GM18858 (cell line): Measurements from ENCODE around the gene WFDC11.

Experiments
- ATAC-seq: cut with Tn5 transposase; IDR thresholded peaks from one replicate; pipeline ENCODE4 v1.9.1; 2021; ENCODE audit not compliant: unreplicated experiment

Gene WFDC11

GRCh38 chr20:45629496-45630100 lies 40.4 kb downstream of the WFDC11 start, which contains the start of gene WFDC10A:
Gene WFDC10A, plus strand, starts transcription at chr20:45629739. Its CDS starts 75 bp downstream, at chr20:45629814.
- ATAC-seq = no peak

DNA sequence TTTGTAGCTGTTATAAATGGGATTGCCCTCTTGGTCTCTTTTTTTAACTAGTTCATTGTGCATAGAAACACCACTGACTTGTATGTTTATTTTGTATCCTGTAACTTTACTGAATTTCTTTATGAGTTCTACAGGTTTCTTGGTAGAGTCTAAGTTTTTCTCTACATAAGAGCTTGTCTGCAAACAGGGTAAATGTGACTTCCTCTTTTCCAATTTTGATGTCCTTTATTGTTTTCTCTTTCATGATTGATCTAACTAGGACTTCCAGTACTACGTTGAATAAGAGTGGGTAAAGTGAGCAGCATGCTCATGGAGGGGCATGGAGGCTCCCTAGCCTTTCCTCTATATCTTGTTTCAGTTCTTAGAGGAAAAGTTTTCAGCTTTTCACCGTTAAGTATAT lies 43.5 kb downstream of the WFDC11 start:
- no peak for ATAC-seq

- no peak for ATAC-seq
These were observed 48.4 kb downstream of the WFDC11 start for GRCh38 chr20:45621593-45621992.

- ATAC-seq = no peak
These were observed 52.4 kb downstream of the WFDC11 start for GRCh38 chr20:45617591-45617990.

- no peak for ATAC-seq
These were observed 57.7 kb downstream of the WFDC11 start for GRCh38 chr20:45612314-45612713.

- no peak for ATAC-seq
These were observed 59.0 kb downstream of the WFDC11 start for GRCh38 chr20:45611054-45611453.

DNA sequence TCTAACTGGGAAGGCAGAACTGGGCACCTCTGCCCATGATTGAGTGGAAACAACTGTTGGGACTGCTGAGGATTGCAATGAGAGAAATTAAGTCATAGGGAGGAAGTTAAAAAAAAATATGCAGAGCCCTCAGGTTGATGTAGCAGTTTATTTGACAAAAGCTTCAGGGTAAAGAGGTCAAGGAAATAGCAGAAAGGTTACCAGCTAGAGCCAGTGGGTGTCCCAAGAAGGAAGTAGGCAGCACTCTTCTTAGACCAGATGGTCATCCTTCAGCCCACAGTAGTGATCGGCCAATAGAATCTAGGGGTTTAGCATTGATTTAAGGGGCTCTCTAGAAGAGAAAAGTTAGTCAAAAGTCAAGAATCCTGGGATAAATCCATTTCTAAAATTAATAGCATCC lies 62.2 kb downstream of the WFDC11 start:
- no peak for ATAC-seq
